Measurements from ENCODE around the gene ABLIM2.

The ABLIM2 gene

DNA sequence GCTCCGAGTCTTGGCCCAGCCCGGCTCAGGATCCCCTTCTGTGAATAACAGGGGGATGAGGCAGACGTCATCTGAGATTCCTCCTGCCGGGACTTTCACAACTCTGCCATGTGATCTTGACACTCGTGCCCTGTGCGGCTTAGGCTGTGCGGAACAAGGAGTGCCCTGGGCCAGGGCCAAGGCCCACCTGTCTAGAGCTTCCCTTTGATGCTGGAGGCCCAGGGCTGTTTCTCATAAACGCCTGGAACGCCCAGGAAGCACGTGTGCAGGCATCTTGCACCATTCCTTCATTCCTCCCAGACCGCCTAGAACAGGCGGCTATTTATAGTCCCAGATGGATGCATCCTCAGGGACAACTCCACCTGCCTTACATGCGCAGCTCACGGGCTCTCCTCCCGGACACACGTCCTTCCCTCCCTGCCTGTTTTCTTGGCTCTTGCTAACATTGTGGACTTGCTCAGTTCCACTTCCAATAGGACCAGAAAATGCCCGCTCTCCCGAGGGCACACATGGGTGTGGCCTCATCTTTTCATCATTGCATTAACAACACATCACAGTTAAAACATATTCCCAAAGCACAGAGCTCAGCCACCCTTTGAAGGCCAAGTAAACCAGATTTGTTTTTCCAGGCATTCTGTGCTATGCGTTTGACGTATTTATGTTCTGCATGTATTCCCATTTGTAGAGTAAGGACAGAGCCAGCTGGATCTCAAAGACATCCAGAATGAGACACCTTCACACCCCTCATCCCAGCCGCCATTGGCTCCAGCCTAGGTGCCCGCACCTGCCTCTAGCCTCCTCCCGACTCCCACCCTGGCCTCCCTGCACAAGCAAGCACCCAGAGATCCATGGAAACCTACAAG lies 57.2 kb downstream of the ABLIM2 start:
- no peak for FAIRE-seq

DNA sequence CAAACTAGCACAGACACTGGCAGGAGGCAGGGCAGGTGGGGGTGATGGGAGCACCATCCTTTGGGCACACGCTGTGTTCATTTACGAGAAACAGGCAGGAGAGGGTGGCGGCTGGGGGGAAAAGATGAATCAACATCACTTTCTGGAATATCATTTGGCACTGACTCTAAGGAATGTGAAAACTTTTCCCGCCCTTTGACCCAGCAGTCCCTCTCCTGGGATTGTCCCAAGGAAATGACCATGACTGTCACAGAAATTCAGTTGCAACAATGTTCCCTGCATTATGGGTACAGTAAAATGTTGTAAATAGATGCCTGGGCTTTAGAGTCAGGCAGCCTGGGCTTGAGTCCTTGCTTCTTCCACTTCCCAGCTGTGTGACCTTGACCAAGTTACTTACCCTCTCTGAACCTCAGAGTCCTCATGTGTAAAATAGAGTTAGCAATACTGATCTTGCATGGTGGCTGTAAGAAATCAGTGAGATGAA lies 58.6 kb downstream of the ABLIM2 start:
- no peak for FAIRE-seq

DNA sequence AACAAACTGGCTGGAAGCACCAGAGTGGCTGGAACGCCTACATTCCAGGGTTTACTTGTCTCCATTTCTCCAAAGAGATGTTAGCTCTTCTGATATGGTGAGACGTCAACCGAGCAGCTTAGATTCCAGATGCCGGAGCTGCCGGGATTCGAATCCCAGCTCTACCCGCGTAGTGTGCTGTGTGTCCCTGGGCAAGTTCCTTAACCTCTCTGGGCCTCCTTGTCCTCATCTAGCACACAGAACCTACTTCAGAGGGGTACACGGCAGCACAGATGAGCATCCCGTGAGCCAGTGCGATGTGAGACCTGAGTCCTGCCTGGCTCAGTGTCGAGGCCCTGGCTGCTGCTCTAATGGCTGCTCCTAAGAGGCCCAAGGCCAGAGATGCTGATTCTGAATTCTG lies 60.1 kb downstream of the ABLIM2 start:
- no peak for FAIRE-seq

DNA sequence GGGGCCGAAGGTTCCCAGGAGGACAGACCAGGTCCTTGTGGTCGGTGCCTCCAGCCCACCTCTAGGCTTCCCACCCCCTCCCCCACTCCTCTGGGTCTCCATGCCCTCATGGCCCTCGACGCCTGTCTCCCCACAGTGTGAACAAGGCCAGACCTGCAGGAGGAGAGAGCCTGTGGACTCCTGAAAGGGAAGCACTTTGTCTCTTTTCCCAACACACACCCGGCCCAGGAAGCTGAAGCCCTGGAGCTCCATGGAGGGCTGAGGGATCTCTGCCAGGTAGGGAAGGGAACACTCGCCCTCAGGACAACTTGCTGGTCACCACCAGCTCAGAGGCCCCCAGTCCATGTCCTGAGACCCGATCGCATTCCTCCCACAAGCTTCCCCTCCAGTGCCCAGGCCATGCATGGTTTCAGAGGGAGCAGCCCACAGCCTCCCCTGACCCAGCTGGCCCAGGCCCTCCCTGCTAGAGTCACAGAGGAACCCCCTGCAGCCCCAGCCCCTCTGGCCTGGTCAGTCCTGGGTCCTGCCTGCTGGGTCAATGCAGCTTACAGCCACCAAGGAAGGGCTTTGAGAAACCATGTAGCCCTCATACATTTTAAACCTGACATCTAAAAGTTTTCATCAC lies 60.8 kb downstream of the ABLIM2 start:
- no peak for FAIRE-seq

DNA sequence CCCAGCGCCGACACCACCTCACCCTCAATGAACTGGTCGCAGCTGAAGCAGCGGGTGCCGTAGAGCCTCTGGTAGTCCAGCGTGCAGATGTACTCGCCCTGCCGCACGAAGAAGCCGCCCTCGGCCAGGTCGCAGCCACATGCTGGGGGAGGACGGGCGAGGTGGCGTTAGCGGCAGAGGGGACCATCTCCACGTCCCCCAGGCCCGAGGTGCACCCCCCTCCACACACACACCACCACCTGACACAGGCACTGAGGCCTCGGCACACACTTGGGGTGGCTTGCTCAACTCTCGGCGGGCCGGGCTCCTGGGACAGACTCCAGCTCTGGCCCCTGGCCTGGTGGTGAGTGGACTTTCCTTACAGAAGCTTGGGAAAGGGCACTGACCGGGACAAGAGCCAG lies 61.5 kb downstream of the ABLIM2 start:
- no peak for FAIRE-seq

DNA sequence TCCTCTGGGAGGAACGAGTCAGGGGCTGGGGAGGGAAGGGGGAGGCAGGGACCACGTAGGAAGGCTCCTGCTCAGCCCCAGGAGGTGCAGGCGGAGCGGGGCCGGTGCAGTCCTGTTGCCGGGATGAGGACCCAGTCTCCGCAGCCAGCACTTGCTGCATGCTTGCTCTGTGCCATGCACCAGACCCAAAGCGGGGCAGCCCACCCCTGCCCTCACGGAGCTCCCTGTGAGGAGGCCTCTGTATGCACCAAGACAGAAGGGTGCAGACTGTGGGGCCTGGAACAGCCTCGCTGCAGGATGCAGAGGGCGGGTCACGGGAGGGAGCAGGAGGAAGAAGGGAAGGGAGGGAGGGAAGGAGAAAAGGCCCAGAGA lies 61.9 kb downstream of the ABLIM2 start:
- no peak for FAIRE-seq

DNA sequence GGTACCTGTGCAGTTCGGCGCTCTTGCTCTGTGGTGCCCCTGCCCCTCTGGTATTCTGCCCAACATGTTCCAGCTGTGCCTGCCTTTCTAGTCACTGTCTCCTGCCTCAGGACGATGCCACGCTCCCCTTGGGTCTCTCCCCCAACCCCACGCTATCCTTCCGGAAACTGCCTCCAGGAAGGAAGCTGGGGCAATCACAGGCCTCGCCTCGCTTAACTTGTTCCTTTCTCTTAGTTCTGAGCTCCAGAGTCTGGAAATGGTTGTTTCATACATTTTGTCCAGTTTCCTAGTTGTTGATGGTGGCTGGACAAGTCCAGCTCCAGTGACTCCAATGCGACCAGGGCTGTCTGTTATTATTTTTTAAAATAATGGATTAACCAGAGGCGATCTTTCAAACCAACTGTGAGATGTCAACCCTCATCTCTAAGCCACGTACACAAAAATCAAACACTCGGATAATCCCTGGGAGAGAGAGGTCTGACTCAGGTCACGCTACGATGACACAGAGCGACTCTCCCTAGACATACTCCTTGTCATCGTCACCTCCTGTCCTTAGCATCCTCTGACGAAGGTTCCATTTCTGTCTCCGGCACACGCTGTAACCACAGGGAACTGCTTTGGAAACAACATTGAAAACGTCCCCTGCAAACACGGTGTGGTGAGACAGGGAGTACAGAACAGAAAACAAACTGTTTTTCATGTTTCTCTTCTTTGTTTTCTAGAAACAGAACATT lies 62.5 kb downstream of the ABLIM2 start:
- no peak for FAIRE-seq

DNA sequence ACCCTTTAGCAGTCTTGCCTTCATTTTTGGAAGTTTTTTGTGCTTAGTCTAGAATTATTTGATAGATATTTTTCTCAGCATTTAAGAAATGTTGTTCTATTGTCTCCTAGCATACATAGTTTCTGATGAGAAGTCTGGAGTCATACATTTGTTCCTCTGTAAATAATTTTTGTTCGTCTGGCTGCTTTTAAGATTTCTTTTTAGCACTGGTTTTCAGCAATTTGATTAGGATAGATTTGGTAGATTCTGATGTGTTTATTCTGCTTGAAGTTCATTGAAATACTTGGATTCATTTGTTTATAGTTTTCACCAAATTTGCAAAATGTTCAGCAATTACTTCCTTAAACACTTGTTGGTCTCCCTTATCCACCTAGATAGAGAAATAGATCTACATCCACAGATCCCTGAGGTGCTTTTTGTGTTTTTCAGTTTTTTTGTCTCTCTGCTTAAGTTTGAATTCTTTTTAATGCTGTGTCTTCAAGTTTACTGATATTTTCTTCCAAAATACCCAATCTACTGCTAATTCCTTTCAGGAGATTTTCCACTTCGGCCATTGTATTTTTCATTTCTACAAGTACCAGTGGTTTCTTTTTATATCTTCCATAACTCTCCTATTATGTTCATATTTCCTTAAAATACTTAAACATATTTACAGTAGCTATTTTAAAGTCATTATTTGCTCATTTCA lies 64.9 kb downstream of the ABLIM2 start:
- no peak for FAIRE-seq

DNA sequence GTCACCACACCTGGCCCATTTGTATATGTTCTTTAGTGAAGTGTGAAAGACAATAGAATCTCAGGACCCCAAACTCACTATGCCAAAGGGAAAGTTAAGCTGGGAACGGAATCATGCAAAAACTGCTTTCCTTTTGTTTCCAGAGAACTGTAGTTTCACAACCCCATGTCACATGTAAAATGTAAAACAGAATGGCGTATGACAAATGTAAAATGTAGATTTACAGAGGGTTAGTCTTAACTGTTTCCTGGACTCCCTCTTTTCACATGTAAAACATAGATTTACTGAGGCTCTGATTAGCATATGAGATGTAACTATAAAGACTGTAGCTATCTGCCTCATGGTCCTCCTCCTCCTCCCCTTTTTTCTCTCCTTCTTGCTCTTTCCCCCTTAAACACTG lies 66.3 kb downstream of the ABLIM2 start:
- no peak for FAIRE-seq

DNA sequence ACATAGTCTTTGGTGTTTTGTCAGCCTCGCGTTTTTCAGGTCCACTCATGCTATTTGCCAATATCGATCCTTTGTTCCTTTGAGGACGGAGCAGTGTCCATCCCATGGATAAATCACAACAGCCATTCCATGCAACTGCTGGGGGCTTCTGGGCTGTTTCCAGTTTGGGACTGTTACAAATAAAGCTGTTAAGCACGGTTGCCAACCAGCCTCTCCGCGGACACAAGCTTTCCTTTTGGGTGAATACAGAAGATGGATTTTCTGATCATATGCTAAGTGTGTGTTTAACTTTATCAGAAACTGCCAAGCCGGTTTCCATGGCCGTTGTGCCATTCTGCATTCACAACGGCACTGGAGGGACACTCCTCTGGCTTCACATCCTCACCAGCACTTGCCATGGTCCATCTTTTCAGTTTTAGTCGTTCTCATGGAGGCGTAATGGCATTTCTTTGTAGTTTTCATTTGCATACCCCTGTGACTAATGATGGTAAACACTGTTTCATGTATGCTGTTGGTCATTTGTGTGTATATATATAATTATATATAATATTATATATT lies 67.8 kb downstream of the ABLIM2 start:
- no peak for FAIRE-seq

DNA sequence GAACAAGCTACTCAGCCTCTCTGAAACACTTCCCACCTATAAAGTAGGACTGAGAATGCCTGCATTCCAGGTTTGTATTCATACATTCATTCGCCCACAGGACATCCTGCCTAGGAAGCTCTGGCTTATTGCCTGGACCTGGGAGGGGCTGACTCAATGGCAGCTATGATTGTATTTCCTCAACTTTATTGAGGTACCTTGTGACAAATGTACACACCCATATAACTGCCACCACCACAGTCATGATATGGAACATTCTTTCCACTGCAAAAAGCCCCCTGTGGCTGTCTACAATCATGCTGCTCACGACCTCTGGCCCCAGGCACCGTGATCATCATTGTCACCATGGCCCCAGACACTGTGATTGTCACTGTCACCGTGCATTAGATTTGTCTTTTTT lies 68.3 kb downstream of the ABLIM2 start:
- no peak for FAIRE-seq

DNA sequence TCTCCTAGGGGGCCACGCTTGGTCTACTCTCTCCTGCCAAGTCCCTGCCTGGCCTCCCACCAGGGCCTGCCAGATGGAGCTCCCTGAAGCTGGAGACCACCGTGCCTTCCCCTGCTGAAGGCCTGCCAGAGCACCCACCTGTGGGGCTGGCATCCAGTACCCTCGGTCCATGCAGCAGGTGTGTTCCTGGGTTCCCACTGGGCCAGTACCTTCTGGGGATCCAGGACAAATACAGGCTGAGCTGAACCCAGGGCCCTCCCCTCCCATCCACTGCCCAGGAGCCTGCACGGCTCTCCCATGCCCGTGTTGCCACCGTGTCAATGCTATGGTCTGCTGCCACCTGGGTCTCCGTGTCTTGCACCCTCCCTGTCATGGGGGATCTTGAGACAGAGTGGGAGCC lies 68.8 kb downstream of the ABLIM2 start:
- no peak for FAIRE-seq

DNA sequence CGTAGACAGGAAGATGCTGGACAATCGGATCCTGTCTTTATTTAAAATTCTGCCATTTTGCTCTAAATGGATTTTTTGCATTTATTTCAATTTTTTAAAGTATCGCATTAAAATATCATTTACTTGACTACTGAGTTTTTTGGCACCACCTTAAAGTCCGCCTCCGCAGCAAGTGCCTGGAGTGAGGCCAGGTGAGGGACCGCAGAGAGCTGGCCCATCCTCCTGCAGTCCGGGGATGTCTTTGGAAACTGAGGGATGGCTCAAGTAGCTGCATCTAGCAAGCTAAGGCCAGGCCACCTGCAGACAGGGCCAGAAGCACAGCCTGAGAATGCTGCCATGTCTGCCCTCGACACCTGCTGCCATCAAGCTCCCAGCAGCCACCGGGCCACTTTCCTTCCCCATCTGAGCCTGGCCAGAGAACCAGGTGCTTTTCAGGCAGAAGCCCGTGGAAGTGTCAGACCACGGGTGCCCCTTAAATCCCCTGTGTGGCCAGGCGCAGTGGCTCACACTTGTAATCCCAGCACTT lies 69.6 kb downstream of the ABLIM2 start:
- FAIRE-seq: no peak

DNA sequence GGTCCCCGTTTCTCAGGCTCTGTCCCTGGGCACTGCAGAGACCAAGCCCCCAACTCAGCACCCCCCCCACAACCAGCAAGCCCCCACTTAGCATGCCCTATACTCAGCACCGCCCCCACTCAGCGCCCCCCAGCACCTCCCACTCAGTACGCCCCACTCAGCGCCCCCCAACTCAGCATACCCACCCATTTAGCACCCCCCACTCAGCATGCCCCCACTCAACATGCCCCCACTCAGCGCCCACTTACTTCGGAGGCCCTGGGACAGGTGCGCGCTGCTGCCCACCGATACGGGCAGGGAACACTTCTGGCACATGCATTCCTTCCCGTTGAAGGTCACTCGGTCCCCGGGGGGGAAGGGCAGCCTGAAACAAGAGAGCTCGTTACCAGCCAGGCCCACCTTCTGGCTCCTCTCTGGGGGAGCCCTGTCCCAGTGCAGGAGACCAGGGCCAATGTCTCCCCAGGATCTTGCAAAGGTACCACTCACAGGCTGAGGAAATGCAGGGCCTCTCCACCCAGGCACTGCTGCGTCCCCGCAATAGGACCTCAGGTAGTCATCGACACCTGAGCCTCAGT lies 70.6 kb downstream of the ABLIM2 start:
- FAIRE-seq: no peak

DNA sequence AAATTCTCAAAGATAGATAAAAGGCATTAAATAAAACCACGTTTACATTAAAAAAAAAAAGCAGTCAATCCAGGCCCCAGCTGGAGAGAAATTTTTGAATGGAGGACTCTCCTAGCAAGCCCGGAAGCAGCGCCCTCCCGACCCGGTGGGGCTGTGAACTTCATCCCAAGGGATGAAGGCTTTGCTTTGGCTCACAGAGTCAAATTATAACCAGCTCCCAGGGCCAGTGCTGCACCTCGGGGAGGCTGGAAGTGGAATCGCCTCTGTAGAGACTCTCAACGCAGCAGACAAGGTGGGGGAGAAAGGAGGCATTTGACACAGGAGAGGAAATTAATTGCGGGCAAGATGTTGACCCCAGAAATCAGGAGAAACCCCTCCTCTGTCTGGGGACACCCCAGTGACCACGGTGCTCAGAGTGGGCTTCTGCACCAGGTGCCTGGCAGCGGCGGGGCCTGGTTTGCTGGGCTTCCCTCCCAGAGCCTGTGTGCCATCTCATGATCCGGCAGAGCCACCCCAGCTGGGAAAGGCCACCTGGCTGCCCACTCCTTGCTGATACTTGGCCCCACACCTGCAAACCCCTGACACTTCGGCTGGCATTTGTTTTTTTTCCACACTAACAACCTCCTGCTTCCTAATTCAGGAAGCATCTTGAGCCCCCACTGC lies 71.7 kb downstream of the ABLIM2 start:
- FAIRE-seq: no peak

DNA sequence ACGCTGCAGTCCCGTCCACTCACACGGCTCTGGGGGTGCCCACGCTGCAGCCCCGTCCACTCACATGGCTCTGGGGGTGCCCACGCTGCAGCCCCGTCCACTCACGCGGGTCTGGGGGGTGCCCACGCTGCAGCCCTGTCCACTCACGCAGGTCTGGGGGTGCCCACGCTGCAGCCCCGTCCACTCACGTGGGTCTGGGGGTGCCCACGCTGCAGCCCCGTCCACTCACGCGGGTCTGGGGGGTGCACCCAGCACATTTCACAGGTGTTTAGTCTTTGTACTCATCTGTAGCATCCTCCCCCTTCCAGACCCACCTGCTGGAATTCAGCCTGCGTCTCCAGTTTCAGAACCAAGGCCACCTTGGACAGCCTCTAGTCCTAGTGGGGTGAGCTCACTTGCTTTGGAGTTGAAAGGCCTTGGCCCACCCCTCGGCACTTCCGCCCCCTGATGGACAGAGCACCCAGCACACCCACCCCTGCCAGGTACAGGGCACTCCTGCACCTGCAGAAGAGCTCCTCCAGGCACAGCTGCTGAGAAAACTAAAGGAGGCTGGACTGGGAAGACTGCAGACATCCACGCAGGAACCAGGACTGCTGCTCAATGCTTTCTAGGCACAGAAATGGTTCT lies 73.0 kb downstream of the ABLIM2 start:
- FAIRE-seq: no peak

DNA sequence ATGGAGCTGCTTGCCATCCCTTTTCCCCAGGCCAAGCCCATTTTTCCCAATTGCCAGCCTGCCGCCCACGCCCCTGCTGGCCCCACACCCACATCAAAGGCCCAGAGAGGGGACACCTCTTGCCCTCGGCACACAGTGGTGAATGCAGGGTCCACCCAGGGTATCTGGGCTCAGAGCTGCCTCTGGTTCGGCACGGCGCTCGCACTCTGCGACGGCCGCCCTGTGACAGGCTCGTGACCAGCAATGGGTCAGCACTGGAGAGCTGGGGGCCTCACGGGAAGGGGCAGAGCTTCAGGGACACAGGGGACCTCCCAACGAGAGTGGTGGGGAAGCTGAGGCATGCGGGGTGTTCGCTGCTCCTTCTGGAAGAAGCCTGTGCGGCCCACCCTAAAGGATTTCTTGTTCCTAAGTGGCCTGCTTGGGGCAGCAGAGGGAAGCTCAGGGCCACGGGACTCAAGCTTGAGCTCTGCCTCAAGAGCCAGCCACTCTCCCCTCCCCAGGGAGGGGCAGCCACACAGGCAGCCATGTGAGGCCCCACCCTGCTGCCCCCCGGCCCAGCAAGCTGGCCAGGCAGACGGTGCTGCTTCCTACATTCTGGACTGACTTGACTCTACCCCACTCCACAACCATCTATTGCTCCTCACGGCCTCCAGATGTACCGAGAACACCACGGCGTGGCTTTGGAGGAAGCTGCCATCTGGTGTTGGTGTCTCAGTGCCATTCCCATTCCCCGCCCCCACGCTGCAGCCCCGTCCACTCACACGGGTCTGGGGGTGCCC lies 73.7 kb downstream of the ABLIM2 start:
- no peak for FAIRE-seq

DNA sequence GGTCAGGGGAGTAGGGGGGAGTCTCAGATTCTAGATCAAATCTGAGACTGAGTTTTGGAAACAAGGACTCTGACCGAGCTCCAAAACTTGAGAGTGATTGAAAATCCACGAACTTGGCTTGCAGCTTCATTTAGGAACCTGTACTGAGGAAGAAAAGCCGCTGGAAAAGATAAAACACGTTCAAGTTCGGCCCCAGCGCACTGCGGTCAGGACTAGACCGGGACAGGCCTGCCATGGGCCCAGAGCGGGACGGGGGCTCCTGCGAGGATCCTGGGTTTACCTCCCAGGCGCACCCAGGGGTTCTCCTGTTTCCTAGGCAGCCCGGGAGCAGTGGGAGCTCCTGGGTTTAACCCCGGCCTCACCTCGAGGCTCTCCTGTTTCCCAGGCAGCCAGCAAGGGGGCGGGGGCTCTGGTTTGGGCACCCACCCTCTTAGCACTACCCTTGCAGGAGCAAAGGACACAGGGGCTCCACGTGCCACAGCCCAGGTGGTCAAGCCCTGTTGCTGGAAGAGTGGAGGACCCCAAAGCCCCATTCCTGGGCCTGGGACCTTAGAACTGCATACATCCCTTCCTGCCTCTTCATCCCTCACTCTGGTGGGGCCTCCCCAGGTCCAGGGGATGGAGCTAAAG lies 74.5 kb downstream of the ABLIM2 start:
- no peak for FAIRE-seq

DNA sequence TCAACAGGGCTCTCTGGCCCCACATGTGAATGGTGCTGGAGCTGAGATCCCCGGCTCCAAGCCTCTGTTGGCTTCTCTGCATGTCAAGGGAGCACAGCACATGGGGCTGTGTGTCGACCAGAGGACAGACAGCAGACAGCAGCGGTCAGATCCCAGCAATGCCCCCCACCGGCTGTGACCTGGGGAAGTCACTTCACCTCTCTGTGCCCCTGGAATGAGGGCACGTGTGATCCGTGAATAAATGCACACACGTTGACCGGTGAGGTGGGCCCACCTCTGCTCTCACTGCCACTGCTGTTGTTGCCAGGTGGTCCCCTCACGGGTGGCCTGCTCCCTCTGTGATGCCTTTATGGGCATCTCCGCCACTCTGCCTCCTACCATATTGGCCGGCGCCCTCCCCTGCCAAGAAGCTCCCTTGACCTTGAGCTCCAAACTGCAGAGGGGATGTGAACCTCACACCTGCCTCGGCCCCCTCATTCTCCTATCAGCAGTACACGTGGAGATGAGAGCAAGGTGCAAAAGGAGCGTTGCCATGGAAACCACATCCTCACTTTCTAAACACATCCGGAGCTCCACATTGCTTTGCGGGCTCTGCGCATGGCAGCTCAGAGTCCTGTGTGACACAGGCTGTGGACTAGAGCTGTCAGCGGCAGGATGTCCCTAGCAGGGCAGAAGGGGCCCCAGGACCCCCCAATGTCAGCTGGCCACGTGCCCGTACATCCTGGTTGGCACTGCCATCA lies 75.4 kb downstream of the ABLIM2 start:
- FAIRE-seq: no peak

Measured in islet of Langerhans (tissue), 1 donor.